Left ventricle myocardium inferior (tissue), 1 donor: ENCODE data around the gene CH25H. TPM values are rescaled to one million over a fixed set of nuclear protein-coding genes. Genes with fewer than 3 reads are reported as not detected.

ENCODE experiments used
- DNase-seq: peaks from one replicate; pipeline ENCODE4 v3.0.0-alpha.2; 2020
- H3K27ac ChIP-seq: fragments of 200-600 bp; replicated peaks from 2 replicates; pipeline ENCODE4 v1.8.0; 2021
- H3K27me3 ChIP-seq: fragments of 200-600 bp; 2 replicates; pipeline ENCODE4 v1.8.0; 2021; ENCODE audit warnings: low read depth
- H3K36me3 ChIP-seq: fragments of 200-600 bp; 2 replicates; pipeline ENCODE4 v1.8.0; 2021
- H3K4me1 ChIP-seq: fragments of 200-600 bp; 2 replicates; pipeline ENCODE4 v1.8.0; 2021
- H3K4me3 ChIP-seq: fragments of 200-600 bp; 2 replicates; pipeline ENCODE4 v1.8.0; 2021; ENCODE audit warnings: mild to moderate bottlenecking, moderate library complexity
- H3K9me3 ChIP-seq: fragments of 200-600 bp; replicated peaks from 2 replicates; pipeline ENCODE4 v1.8.0; 2021
- intact Hi-C: fragments of 100-400 bp; cut with micrococcal nuclease; formaldehyde crosslinking; loops from one replicate; pipeline ENCODE4 v1.11.0; 2022
- total RNA-seq: library from RNA; stranded (reverse); fragmentation: NEBNext Ultra II Directional; extraction: Animal tissue kit (Norgen Biotek cat#: 25700); gene quantifications from one replicate; pipeline ENCODE4 v1.2.1, GENCODE V29; 2021
- TF ChIP-seq, protein P1 (sequence below): fragments of 200-600 bp; IDR thresholded peaks from 2 replicates; pipeline ENCODE4 v1.8.0; 2021; ENCODE audit warnings: antibody characterized with exemption, mild to moderate bottlenecking, borderline replicate concordance
- donor health status: DM: no; HTN: yes; CAD: no; lungs with severe emphysema.

CH25H gene
- total RNA-seq, 1 donor from 2014 or later, result 0.30 TPM

DNA sequence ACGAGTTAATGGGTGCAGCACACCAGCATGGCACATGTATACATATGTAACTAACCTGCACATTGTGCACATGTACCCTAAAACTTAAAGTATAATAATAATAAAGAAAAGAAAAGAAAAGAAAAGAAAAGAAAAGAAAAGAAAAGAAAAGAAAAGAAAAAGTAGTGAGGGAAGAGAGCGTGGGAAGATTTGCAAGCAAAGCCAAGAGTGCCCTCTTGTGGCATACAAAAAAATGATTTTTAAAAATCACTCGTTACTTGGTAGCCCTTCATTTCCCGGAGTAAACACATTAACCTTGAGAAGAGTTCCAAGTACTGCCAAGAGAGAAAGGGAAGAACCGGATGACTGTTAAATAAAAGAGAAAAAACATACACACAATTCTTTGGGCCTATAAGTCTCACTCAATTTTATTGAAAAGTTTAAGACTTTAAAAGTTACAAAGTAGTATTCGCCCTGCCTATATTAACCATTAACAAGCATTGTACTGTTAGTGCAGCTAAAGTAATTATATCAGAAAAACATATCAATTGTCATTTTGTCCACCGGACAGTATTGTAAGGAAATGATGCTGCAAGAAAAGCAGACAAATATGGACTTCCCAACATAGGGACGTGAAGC is 6.2 kb upstream of the CH25H start:
- no peaks in the 10 kb centered on the region for H3K9me3 ChIP-seq
- H3K4me1 ChIP-seq, result peaks cover 18% of the 10 kb centered on the region
- intact Hi-C loops, result loop anchor here (1.0 to 10.0 kb wide), 3 partner anchors 184 to 378 kb away; no protein-coding TSS in a partner anchor
- H3K4me3 ChIP-seq, result no peak overlapping the region
- H3K27me3 ChIP-seq, result peaks cover 15% of the 10 kb centered on the region
- H3K36me3 ChIP-seq, result peaks cover 16% of the 10 kb centered on the region
- no peak overlapping the region for H3K27ac ChIP-seq
- TF ChIP-seq, protein P1, sequence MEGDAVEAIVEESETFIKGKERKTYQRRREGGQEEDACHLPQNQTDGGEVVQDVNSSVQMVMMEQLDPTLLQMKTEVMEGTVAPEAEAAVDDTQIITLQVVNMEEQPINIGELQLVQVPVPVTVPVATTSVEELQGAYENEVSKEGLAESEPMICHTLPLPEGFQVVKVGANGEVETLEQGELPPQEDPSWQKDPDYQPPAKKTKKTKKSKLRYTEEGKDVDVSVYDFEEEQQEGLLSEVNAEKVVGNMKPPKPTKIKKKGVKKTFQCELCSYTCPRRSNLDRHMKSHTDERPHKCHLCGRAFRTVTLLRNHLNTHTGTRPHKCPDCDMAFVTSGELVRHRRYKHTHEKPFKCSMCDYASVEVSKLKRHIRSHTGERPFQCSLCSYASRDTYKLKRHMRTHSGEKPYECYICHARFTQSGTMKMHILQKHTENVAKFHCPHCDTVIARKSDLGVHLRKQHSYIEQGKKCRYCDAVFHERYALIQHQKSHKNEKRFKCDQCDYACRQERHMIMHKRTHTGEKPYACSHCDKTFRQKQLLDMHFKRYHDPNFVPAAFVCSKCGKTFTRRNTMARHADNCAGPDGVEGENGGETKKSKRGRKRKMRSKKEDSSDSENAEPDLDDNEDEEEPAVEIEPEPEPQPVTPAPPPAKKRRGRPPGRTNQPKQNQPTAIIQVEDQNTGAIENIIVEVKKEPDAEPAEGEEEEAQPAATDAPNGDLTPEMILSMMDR, result peak; percentile 78
- DNase-seq, result no peak

DNA sequence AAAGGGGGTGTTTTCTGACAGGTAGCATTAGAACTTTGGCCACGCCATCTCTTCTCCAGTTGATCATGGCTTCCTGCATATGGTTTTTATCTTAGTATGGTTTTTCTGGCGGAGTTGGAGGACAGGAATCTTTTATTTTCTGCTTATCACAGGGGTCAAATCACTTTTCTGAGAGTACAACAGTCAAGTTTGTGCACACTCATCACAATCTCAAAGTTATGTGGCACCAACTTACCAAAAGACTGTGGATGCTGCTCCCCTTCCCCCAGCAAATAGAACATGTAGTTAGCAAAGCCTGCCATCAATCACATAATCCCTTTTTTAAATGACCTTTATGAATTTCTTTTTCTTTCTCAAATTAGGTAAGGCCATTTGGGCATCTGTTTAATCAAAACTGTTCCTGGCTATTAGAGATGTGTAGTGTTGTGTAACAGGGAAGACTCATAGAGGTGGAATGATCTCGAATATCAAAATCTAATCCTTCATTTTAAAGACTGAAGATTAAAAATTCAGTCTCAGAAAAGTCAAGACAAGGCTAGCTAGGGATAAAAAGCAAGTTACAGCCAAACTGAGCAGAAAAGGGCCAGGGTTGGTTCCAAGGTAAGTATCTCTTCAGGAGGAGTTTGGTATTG is 3.8 kb upstream of the CH25H start:
- Histone ChIP-seq H3K27ac (no peak overlapping the region), H3K36me3 (peaks cover 16% of the 10 kb centered on the region), H3K9me3 (no peaks in the 10 kb centered on the region), H3K4me3 (no peak overlapping the region), H3K4me1 (peaks cover 34% of the 10 kb centered on the region), H3K27me3 (peaks cover 39% of the 10 kb centered on the region)
- TF ChIP-seq, protein P1, result no peak
- intact Hi-C loops, result loop anchor here (5.0 to 10.0 kb wide), 2 partner anchors 274 to 376 kb away; no protein-coding TSS in a partner anchor
- no peak for DNase-seq

- Histone ChIP-seq H3K36me3 (peaks cover 6% of the 10 kb centered on the region), H3K4me3 (no peak overlapping the region), H3K9me3 (no peaks in the 10 kb centered on the region), H3K27ac (no peak overlapping the region), H3K27me3 (peaks cover 48% of the 10 kb centered on the region), H3K4me1 (peaks cover 34% of the 10 kb centered on the region)
- intact Hi-C loops, result loop anchor here (5.0 to 10.0 kb wide), 2 partner anchors 272 to 375 kb away; no protein-coding TSS in a partner anchor
- no peak for DNase-seq
- TF ChIP-seq, protein P1, result no peak
Measured at GRCh38 chr10:89209718-89210117, 2.6 kb upstream of the CH25H start.

- intact Hi-C loops, result no loop called here
- H3K27ac ChIP-seq, result peak overlapping the region; percentile 91
Measured at GRCh38 chr10:89207801-89208551, 859 bp upstream of the CH25H start.

More at GRCh38 chr10:89207801-89208551, 859 bp upstream of the CH25H start:
- Histone ChIP-seq H3K9me3 (no peaks in the 10 kb centered on the region), H3K4me1 (peaks cover 29% of the 10 kb centered on the region), H3K4me3 (peak overlapping the region; percentile 63), H3K36me3 (no peaks in the 10 kb centered on the region), H3K27me3 (peaks cover 62% of the 10 kb centered on the region)
- TF ChIP-seq, protein P1, result no peak
- peak; percentile 62 for DNase-seq
